SK-N-SH (cell line): ENCODE data around the gene APOBEC2. TPM values are rescaled to one million over a fixed set of nuclear protein-coding genes. Genes with fewer than 3 reads are reported as not detected.

Experiments
- polyA plus RNA-seq, 3 experiments: library from polyadenylated mRNA; depleted of rRNA; stranded (reverse); fragments of >200 nt; gene quantifications; 2 replicates each; pipeline ENCODE4 v1.2.3, GENCODE V29; 2012

Gene APOBEC2
- polyA plus RNA-seq, 1 of the 3 experiments (the other 2 are of a cell fraction) = not detected

Other genes with a start within 250 kb of the APOBEC2 start
- gene UNC5CL, start 14.0 kb upstream of the APOBEC2 start, polyA plus RNA-seq (2012; rRNA removed) = 0.10 TPM in 2 replicates
- gene TSPO2, start 10.7 kb upstream of the APOBEC2 start, polyA plus RNA-seq (2012; rRNA removed) = not detected in 2 replicates
- gene OARD1, start 19.2 kb downstream of the APOBEC2 start, polyA plus RNA-seq (2012; rRNA removed) = 5.6 and 6.4 TPM in 2 replicates
- 6.8 and 9.7 TPM in 2 replicates for gene NFYA, start 19.8 kb downstream of the APOBEC2 start, polyA plus RNA-seq (2012; rRNA removed)
- not detected in 2 replicates for gene TREML1, start 101.1 kb downstream of the APOBEC2 start, polyA plus RNA-seq (2012; rRNA removed)
- gene TREM2, start 109.9 kb downstream of the APOBEC2 start, polyA plus RNA-seq (2012; rRNA removed) = not detected in 2 replicates
- not detected in 2 replicates for gene TREML2, start 147.9 kb downstream of the APOBEC2 start, polyA plus RNA-seq (2012; rRNA removed)
- not detected in 2 replicates for gene TREML4, start 175.1 kb downstream of the APOBEC2 start, polyA plus RNA-seq (2012; rRNA removed)
- gene TREM1, start 233.5 kb downstream of the APOBEC2 start, polyA plus RNA-seq (2012; rRNA removed) = not detected in 2 replicates